H1 (cell line): Measurements from ENCODE around the gene UMPS. TPM values are rescaled to one million over a fixed set of nuclear protein-coding genes. Genes with fewer than 3 reads are reported as not detected.

Experiments used
- CTCF ChIA-PET: fragments of 300-600 bp; sonication (Branson Sonifier 250); formaldehyde crosslinking; loops from one replicate; lab custom pipeline; 2021; ENCODE audit not compliant: partially characterized antibody; lab: Charles Lee
- POLR2A ChIA-PET: fragments of 300-600 bp; sonication (Branson Sonifier 250); formaldehyde crosslinking; loops from one replicate; lab custom pipeline; 2021; ENCODE audit warnings: inconsistent platforms; ENCODE audit not compliant: partially characterized antibody; lab: Charles Lee
- DNase-seq, 2 experiments: peaks; one replicate each; pipeline versions ENCODE4 v3.0.0 to v3.0.0-alpha.2; 2010 to 2022; ENCODE audit warnings: low spot score in 2 of 2, low read depth in 1 of 2, mixed read lengths in 1 of 2
- FAIRE-seq: peaks from 2 replicates; lab custom pipeline; 2011; peaks lifted over from hg19 to GRCh38; lab: Jason Lieb, UNC
- H2AFZ ChIP-seq: 2 replicates; pipeline ENCODE4 v1.8.1; 2012; ENCODE audit warnings: low read length, inconsistent platforms
- H2AK5ac ChIP-seq: 2 replicates; pipeline ENCODE4 v1.6.1; 2013; ENCODE audit warnings: low read depth, low read length
- H2BK120ac ChIP-seq: replicated peaks from 2 replicates; pipeline ENCODE3; 2013; ENCODE audit warnings: low read depth, low read length, inconsistent platforms
- H2BK12ac ChIP-seq: 2 replicates; pipeline ENCODE4 v1.6.1; 2013; ENCODE audit warnings: low read depth, low read length
- H2BK15ac ChIP-seq: 2 replicates; pipeline ENCODE4 v1.6.1; 2013; ENCODE audit warnings: low read length
- H2BK20ac ChIP-seq: 2 replicates; pipeline ENCODE4 v1.6.1; 2013; ENCODE audit warnings: low read length
- H2BK5ac ChIP-seq: 2 replicates; pipeline ENCODE4 v1.6.1; 2013; ENCODE audit warnings: low read depth, low read length
- H3K14ac ChIP-seq: 2 replicates; pipeline ENCODE4 v1.6.1; 2013; ENCODE audit warnings: inconsistent platforms; ENCODE audit not compliant: insufficient read length
- H3K18ac ChIP-seq: 2 replicates; pipeline ENCODE4 v1.6.1; 2013; ENCODE audit warnings: low read length; ENCODE audit errors: extremely low read depth
- H3K23ac ChIP-seq: 2 replicates; pipeline ENCODE4 v1.6.1; 2013; ENCODE audit warnings: inconsistent platforms; ENCODE audit not compliant: insufficient read length
- H3K23me2 ChIP-seq: 2 replicates; pipeline ENCODE4 v1.6.1; 2013; ENCODE audit warnings: low read depth, low read length
- H3K27ac ChIP-seq: 2 replicates; pipeline ENCODE4 v1.6.1; 2011; ENCODE audit warnings: low read depth, low read length, inconsistent platforms
- H3K27me3 ChIP-seq, 4 experiments: replicated peaks in 1 of 4; 1 replicate in 1 of 4; 2 replicates in 3 of 4; pipeline versions ENCODE4 v1.6.1 to v1.8.1; 2011 to 2013; ENCODE audit warnings: low read length in 3 of 4, mild to moderate bottlenecking in 3 of 4, inconsistent platforms in 2 of 4, mixed read lengths in 2 of 4, moderate library complexity in 1 of 4; ENCODE audit not compliant: control insufficient read depth in 3 of 4, insufficient read depth in 3 of 4; ENCODE audit errors: extremely low read depth in 1 of 4
- H3K36me3 ChIP-seq, 4 experiments: 2 replicates each; pipeline versions ENCODE4 v1.6.1 to v1.8.1; 2011 to 2013; ENCODE audit warnings: mild to moderate bottlenecking in 4 of 4, low read length in 3 of 4, moderate library complexity in 2 of 4, control low read depth in 1 of 4, inconsistent platforms in 1 of 4; ENCODE audit not compliant: insufficient read depth in 4 of 4, control insufficient read depth in 2 of 4
- H3K4ac ChIP-seq: replicated peaks from 2 replicates; pipeline ENCODE3; 2013; ENCODE audit warnings: low read length, low read depth, mixed read lengths, inconsistent platforms; ENCODE audit not compliant: insufficient read length
- H3K4me1 ChIP-seq, 4 experiments: replicated peaks in 1 of 4; 1 replicate in 1 of 4; 2 replicates in 3 of 4; pipeline versions ENCODE4 v1.6.1 to v1.8.1; 2011 to 2013; ENCODE audit warnings: low read length in 3 of 4, inconsistent platforms in 2 of 4, mixed read lengths in 1 of 4; ENCODE audit not compliant: insufficient read depth in 4 of 4, control insufficient read depth in 3 of 4
- H3K4me2 ChIP-seq, 2 experiments: 2 replicates each; pipeline versions ENCODE4 v1.6.1 to v1.8.1; 2011 to 2013; ENCODE audit warnings: low read depth in 2 of 2, low read length in 2 of 2, control low read depth in 1 of 2, inconsistent platforms in 1 of 2, mild to moderate bottlenecking in 1 of 2; ENCODE audit not compliant: insufficient read depth in 1 of 2
- H3K4me3 ChIP-seq, 4 experiments: fragments of 200-600, 300-600 bp in 1 of 4; sonication (generic), shearing (Covaris generic), sonication (Bioruptor Twin) in 1 of 4; 2 replicates each; pipeline versions ENCODE4 v1.5.1 to v1.8.1; 2011 to 2016; ENCODE audit warnings: low read length in 4 of 4, low read depth in 3 of 4, control low read depth in 2 of 4, inconsistent platforms in 2 of 4, mild to moderate bottlenecking in 2 of 4, mixed read lengths in 1 of 4, moderate library complexity in 1 of 4; ENCODE audit not compliant: insufficient read depth in 2 of 4; ENCODE audit errors: extremely low read depth in 1 of 4
- H3K56ac ChIP-seq: replicated peaks from 2 replicates; pipeline ENCODE3; 2013; ENCODE audit warnings: low read depth, mild to moderate bottlenecking, mixed read lengths, low read length, inconsistent platforms; ENCODE audit not compliant: insufficient read length
- H3K79me1 ChIP-seq: 2 replicates; pipeline ENCODE4 v1.6.1; 2013; ENCODE audit warnings: low read depth, low read length, control low read depth
- H3K79me2 ChIP-seq, 2 experiments: 2 replicates each; pipeline versions ENCODE4 v1.6.1 to v1.8.1; 2012 to 2013; ENCODE audit warnings: low read length in 2 of 2, mild to moderate bottlenecking in 2 of 2, inconsistent platforms in 1 of 2; ENCODE audit not compliant: insufficient read depth in 2 of 2, control insufficient read depth in 1 of 2
- H3K9ac ChIP-seq, 4 experiments: replicated peaks in 1 of 4; 1 replicate in 1 of 4; 2 replicates in 3 of 4; pipeline versions ENCODE4 v1.6.1 to v1.8.1; 2011 to 2013; ENCODE audit warnings: low read depth in 3 of 4, low read length in 3 of 4, control low read depth in 2 of 4, mild to moderate bottlenecking in 2 of 4, moderate library complexity in 2 of 4, inconsistent platforms in 1 of 4; ENCODE audit errors: extremely low read depth in 1 of 4
- H3K9me3 ChIP-seq, 2 experiments: 2 replicates each; pipeline versions ENCODE4 v1.6.1 to v1.8.1; 2012 to 2013; ENCODE audit warnings: mild to moderate bottlenecking in 2 of 2, moderate library complexity in 2 of 2, control low read depth in 1 of 2, inconsistent platforms in 1 of 2, low read depth in 1 of 2, low read length in 1 of 2, mixed read lengths in 1 of 2; ENCODE audit not compliant: insufficient read depth in 2 of 2
- H4K20me1 ChIP-seq, 2 experiments: replicated peaks in 1 of 2; 2 replicates each; pipeline versions ENCODE3 to v1.8.1; 2011 to 2013; ENCODE audit warnings: inconsistent platforms in 2 of 2, low read length in 2 of 2, mild to moderate bottlenecking in 1 of 2; ENCODE audit not compliant: insufficient read depth in 2 of 2, control insufficient read depth in 1 of 2
- H4K5ac ChIP-seq: 2 replicates; pipeline ENCODE4 v1.6.1; 2013; ENCODE audit warnings: low read length, low read depth, mixed read lengths, inconsistent platforms; ENCODE audit not compliant: insufficient read length
- H4K8ac ChIP-seq: 2 replicates; pipeline ENCODE4 v1.8.0; 2013; ENCODE audit warnings: mild to moderate bottlenecking, moderate library complexity, low read length, inconsistent platforms; ENCODE audit not compliant: insufficient read depth; ENCODE audit errors: extremely low read depth
- H4K91ac ChIP-seq: replicated peaks from 2 replicates; pipeline ENCODE3; 2013; ENCODE audit warnings: low read length, mixed read lengths, inconsistent platforms; ENCODE audit not compliant: insufficient read length
- ATF3 ChIP-seq: IDR thresholded peaks from 2 replicates; pipeline ENCODE4 v1.6.1; 2011; ENCODE audit warnings: low read depth, mild to moderate bottlenecking, low read length; ENCODE audit not compliant: insufficient read depth
- BACH1 ChIP-seq: IDR thresholded peaks from 2 replicates; pipeline ENCODE4 v1.6.1; 2012; ENCODE audit warnings: low read length, improper control_type of control experiment
- CTBP2 ChIP-seq: IDR thresholded peaks from 2 replicates; pipeline ENCODE4 v1.7.0; 2011; ENCODE audit warnings: borderline replicate concordance, mild to moderate bottlenecking, moderate library complexity, mixed read lengths, low read length; ENCODE audit not compliant: insufficient read depth, insufficient read length
- GTF2F1 ChIP-seq: IDR thresholded peaks from 2 replicates; pipeline ENCODE4 v1.6.1; 2012; ENCODE audit warnings: low read depth, low read length, improper control_type of control experiment, borderline replicate concordance
- KDM4A ChIP-seq: IDR thresholded peaks from one replicate; pipeline ENCODE4 v1.7.1; 2012; ENCODE audit warnings: low read depth, mild to moderate bottlenecking, moderate library complexity, low read length, inconsistent platforms; ENCODE audit not compliant: severe bottlenecking
- MAFK ChIP-seq: IDR thresholded peaks from 2 replicates; pipeline ENCODE4 v1.6.1; 2012; ENCODE audit warnings: low read depth, mild to moderate bottlenecking, improper control_type of control experiment, low read length
- PHF8 ChIP-seq: fragments of 200-600 bp; sonication (generic); conservative IDR thresholded peaks from 2 replicates; pipeline ENCODE4 v1.7.1; 2012; ENCODE audit warnings: low read depth, mild to moderate bottlenecking, inconsistent platforms, low read length, moderate library complexity
- SP4 ChIP-seq: IDR thresholded peaks from 2 replicates; pipeline ENCODE4 v1.6.1; 2012; ENCODE audit warnings: low read length, inconsistent platforms
- SRF ChIP-seq: IDR thresholded peaks from 2 replicates; pipeline ENCODE4 v1.6.1; 2011; ENCODE audit warnings: mild to moderate bottlenecking, low read depth, low read length, moderate library complexity
- TAF7 ChIP-seq: optimal IDR thresholded peaks from 2 replicates; pipeline ENCODE3; 2011; ENCODE audit warnings: low read depth, mild to moderate bottlenecking, inconsistent platforms, low read length, moderate library complexity, borderline replicate concordance
- WGBS, 2 experiments: shearing (Covaris generic) in 1 of 2; methylation state at CpG; one replicate each; pipeline versions ENCODE4 v1.1.6 to v1.1.7; 2013 to 2015; ENCODE audit warnings: low lambda C conversion rate in 2 of 2, mixed read lengths in 2 of 2, inconsistent platforms in 1 of 2, low coverage in 1 of 2, missing lambda C conversion rate in 1 of 2; ENCODE audit not compliant: insufficient replicate concordance in 2 of 2, insufficient coverage in 1 of 2, insufficient read length in 1 of 2; ENCODE audit errors: extremely low coverage in 1 of 2, missing lambda C conversion rate in 1 of 2; 5-methylcytosine and 5-hydroxymethylcytosine counted together
- polyA plus RNA-seq, 7 experiments: library from polyadenylated mRNA; depleted of rRNA in 3 of 7; stranded (reverse) in 5 of 7; unstranded in 2 of 7; fragments of >200 nt in 5 of 7; fragments of 200-250 nt in 2 of 7; gene quantifications; 1 replicate in 5 of 7; 2 replicates in 1 of 7; 4 replicates in 1 of 7; pipeline versions ENCODE4 v1.2.1 to v1.2.3, GENCODE V29; 2011 to 2013; ENCODE audit warnings: missing spikeins in 2 of 7, mixed read lengths in 2 of 7
- total RNA-seq: library from RNA; stranded (reverse); fragmentation: NEBNext Ultra II Directional; extraction: Animal tissue kit (Norgen Biotek cat#: 25700); gene quantifications from 2 replicates; pipeline ENCODE4 v1.2.1, GENCODE V29; 2021
- TF ChIP-seq, protein P1 (sequence below): IDR thresholded peaks from 2 replicates; pipeline ENCODE4 v1.6.1; 2012; ENCODE audit warnings: inconsistent platforms

UMPS gene
- total and polyA plus RNA-seq, 2 of the 8 experiments (the other 6 are each of a cell fraction or from before 2014, with no cell fraction given): 32.8 to 59.0 TPM

GRCh38 chr3:124792341-124793040 lies 62.2 kb downstream of the UMPS start:
- Histone ChIP-seq H3K4me1 (no peaks in the 10 kb centered on the region), H3K9me3 (no peaks in the 10 kb centered on the region), H3K18ac (no peak overlapping the region), H3K36me3 (peaks cover 10 to 26% (median 12%) of the 10 kb centered on the region in 4 experiments; a peak in 7 of 8 replicates), H4K91ac (no peak overlapping the region), H3K14ac (no peak overlapping the region), H3K27me3 (no peaks in the 10 kb centered on the region), H3K56ac (no peak overlapping the region), H2AFZ (no peak overlapping the region), H3K23me2 (no peaks in the 10 kb centered on the region), H3K79me2 (no peaks in the 10 kb centered on the region), H3K4ac (no peak overlapping the region), H3K23ac (no peak overlapping the region), H3K4me3 (no peak overlapping the region), H2BK120ac (no peak overlapping the region), H4K8ac (no peak overlapping the region), H2BK20ac (no peak overlapping the region), H4K20me1 (peaks cover 0 to 2% of the 10 kb centered on the region in 2 experiments), H3K27ac (no peak overlapping the region), H2BK5ac (no peak overlapping the region), H3K9ac (no peak overlapping the region), H3K79me1 (peaks cover 5% of the 10 kb centered on the region), H3K4me2 (no peak overlapping the region), H2BK12ac (no peak overlapping the region), H4K5ac (no peak overlapping the region), H2BK15ac (no peak overlapping the region), H2AK5ac (no peak overlapping the region)
- CTCF ChIA-PET: interaction anchor here (0.5 to 1.6 kb wide), 3 partner anchors 18 to 107 kb away, joined by 3 to 4 read pairs (median 3); no protein-coding TSS in a partner anchor
- DNase-seq: no peak
- WGBS, 2 experiments: 88% methylated on average over 7 of the region's 7 CpGs; no CpG with 5 or more reads in 1 of the 2 experiments
- no peak for FAIRE-seq
- POLR2A ChIA-PET: interaction anchor here (1.2 kb wide), 1 partner anchor 52 kb away, joined by 4 read pairs; no protein-coding TSS in a partner anchor
- TF ChIP-seq, protein P1, sequence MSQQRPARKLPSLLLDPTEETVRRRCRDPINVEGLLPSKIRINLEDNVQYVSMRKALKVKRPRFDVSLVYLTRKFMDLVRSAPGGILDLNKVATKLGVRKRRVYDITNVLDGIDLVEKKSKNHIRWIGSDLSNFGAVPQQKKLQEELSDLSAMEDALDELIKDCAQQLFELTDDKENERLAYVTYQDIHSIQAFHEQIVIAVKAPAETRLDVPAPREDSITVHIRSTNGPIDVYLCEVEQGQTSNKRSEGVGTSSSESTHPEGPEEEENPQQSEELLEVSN: no peak
- TF ChIP-seq PHF8 (no peak), BACH1 (no peak), SRF (no peak), MAFK (no peak), ATF3 (no peak), SP4 (no peak), GTF2F1 (no peak), CTBP2 (no peak), TAF7 (no peak), KDM4A (no peak)
